ENCODE results near the gene CUL2.
A peak's percentile ranks its signal among the peaks of the same experiment; 100 is the strongest.
"Not testable (repeated sequence)": the region's sequence is repeated elsewhere in the genome, so short reads cannot be mapped to it uniquely, and the experiment has no call there.

CUL2 gene

GRCh38 chr10:35050568-35050967 lies 39.6 kb downstream of the CUL2 start:
- Histone ChIP-seq H3K36me3 (ENCODE audit: control insufficient read depth, insufficient read depth, low read length) (peaks cover 46% of the 10 kb centered on the region), H3K27me3 (ENCODE audit: control insufficient read depth, insufficient read depth, low read length) (no peaks in the 10 kb centered on the region), H3K9ac (ENCODE audit: low read depth, low read length) (no peak overlapping the region), H3K27ac (ENCODE audit: low read depth, low read length) (no peak overlapping the region), H3K4me3 (ENCODE audit: low read depth, low read length) (no peak overlapping the region), H3K9me3 (ENCODE audit: control insufficient read depth, insufficient read depth, low read length) (no peaks in the 10 kb centered on the region), H3K4me1 (ENCODE audit: control insufficient read depth, insufficient read depth, low read length) (no peaks in the 10 kb centered on the region)

- no peak overlapping the region for H3K4me3 ChIP-seq (ENCODE audit: low read depth, low read length)
- peaks cover 44% of the 10 kb centered on the region for H3K36me3 ChIP-seq (ENCODE audit: control insufficient read depth, insufficient read depth, low read length)
- no peaks in the 10 kb centered on the region for H3K9me3 ChIP-seq (ENCODE audit: control insufficient read depth, insufficient read depth, low read length)
- H3K4me1 ChIP-seq (ENCODE audit: control insufficient read depth, insufficient read depth, low read length): peaks cover 10% of the 10 kb centered on the region
- H3K27ac ChIP-seq (ENCODE audit: low read depth, low read length): no peak overlapping the region
- no peaks in the 10 kb centered on the region for H3K27me3 ChIP-seq (ENCODE audit: control insufficient read depth, insufficient read depth, low read length)
- H3K9ac ChIP-seq (ENCODE audit: low read depth, low read length): no peak overlapping the region
Measured at GRCh38 chr10:35046074-35046473, 44.1 kb downstream of the CUL2 start.

- H3K4me3 ChIP-seq (ENCODE audit: low read depth, low read length); H3K9me3 ChIP-seq (ENCODE audit: control insufficient read depth, insufficient read depth, low read length); H3K9ac ChIP-seq (ENCODE audit: low read depth, low read length); H3K27me3 ChIP-seq (ENCODE audit: control insufficient read depth, insufficient read depth, low read length); H3K27ac ChIP-seq (ENCODE audit: low read depth, low read length): not testable (repeated sequence)
- peaks cover 18% of the 10 kb centered on the region for H3K4me1 ChIP-seq (ENCODE audit: control insufficient read depth, insufficient read depth, low read length)
- H3K36me3 ChIP-seq (ENCODE audit: control insufficient read depth, insufficient read depth, low read length): peaks cover 40% of the 10 kb centered on the region
Measured at GRCh38 chr10:35045275-35045674, 44.9 kb downstream of the CUL2 start.

GRCh38 chr10:35043796-35044344 lies 46.3 kb downstream of the CUL2 start:
- H3K9ac ChIP-seq (ENCODE audit: low read depth, low read length): no peak overlapping the region
- H3K27ac ChIP-seq (ENCODE audit: low read depth, low read length): no peak overlapping the region
- no peaks in the 10 kb centered on the region for H3K9me3 ChIP-seq (ENCODE audit: control insufficient read depth, insufficient read depth, low read length)
- H3K4me3 ChIP-seq (ENCODE audit: low read depth, low read length): no peak overlapping the region
- H3K27me3 ChIP-seq (ENCODE audit: control insufficient read depth, insufficient read depth, low read length): no peaks in the 10 kb centered on the region
- H3K36me3 ChIP-seq (ENCODE audit: control insufficient read depth, insufficient read depth, low read length): peaks cover 37% of the 10 kb centered on the region
- peaks cover 18% of the 10 kb centered on the region for H3K4me1 ChIP-seq (ENCODE audit: control insufficient read depth, insufficient read depth, low read length)

GRCh38 chr10:35042783-35043182 lies 47.4 kb downstream of the CUL2 start:
- H3K27me3 ChIP-seq (ENCODE audit: control insufficient read depth, insufficient read depth, low read length): no peaks in the 10 kb centered on the region
- no peak overlapping the region for H3K27ac ChIP-seq (ENCODE audit: low read depth, low read length)
- H3K9me3 ChIP-seq (ENCODE audit: control insufficient read depth, insufficient read depth, low read length): no peaks in the 10 kb centered on the region
- no peak overlapping the region for H3K9ac ChIP-seq (ENCODE audit: low read depth, low read length)
- H3K36me3 ChIP-seq (ENCODE audit: control insufficient read depth, insufficient read depth, low read length): peaks cover 36% of the 10 kb centered on the region
- H3K4me3 ChIP-seq (ENCODE audit: low read depth, low read length): no peak overlapping the region
- peaks cover 18% of the 10 kb centered on the region for H3K4me1 ChIP-seq (ENCODE audit: control insufficient read depth, insufficient read depth, low read length)

- H3K4me3 ChIP-seq (ENCODE audit: low read depth, low read length): no peak overlapping the region
- H3K4me1 ChIP-seq (ENCODE audit: control insufficient read depth, insufficient read depth, low read length): peaks cover 18% of the 10 kb centered on the region
- H3K27me3 ChIP-seq (ENCODE audit: control insufficient read depth, insufficient read depth, low read length): no peaks in the 10 kb centered on the region
- H3K9me3 ChIP-seq (ENCODE audit: control insufficient read depth, insufficient read depth, low read length): no peaks in the 10 kb centered on the region
- H3K9ac ChIP-seq (ENCODE audit: low read depth, low read length): no peak overlapping the region
- peaks cover 40% of the 10 kb centered on the region for H3K36me3 ChIP-seq (ENCODE audit: control insufficient read depth, insufficient read depth, low read length)
- H3K27ac ChIP-seq (ENCODE audit: low read depth, low read length): peak overlapping the region; percentile 85
Measured at GRCh38 chr10:35041502-35041879, 48.6 kb downstream of the CUL2 start.

GRCh38 chr10:35040760-35041501 lies 49.2 kb downstream of the CUL2 start:
- H3K36me3 ChIP-seq (ENCODE audit: control insufficient read depth, insufficient read depth, low read length): peaks cover 42% of the 10 kb centered on the region
- peak overlapping the region; percentile 85 for H3K27ac ChIP-seq (ENCODE audit: low read depth, low read length)

GRCh38 chr10:35037104-35037503 lies 53.0 kb downstream of the CUL2 start:
- Histone ChIP-seq H3K36me3 (ENCODE audit: control insufficient read depth, insufficient read depth, low read length) (peaks cover 49% of the 10 kb centered on the region), H3K9ac (ENCODE audit: low read depth, low read length) (no peak overlapping the region)

More at GRCh38 chr10:35040760-35041501, 49.2 kb downstream of the CUL2 start:
- Histone ChIP-seq H3K4me3 (ENCODE audit: low read depth, low read length) (no peak overlapping the region), H3K27me3 (ENCODE audit: control insufficient read depth, insufficient read depth, low read length) (no peaks in the 10 kb centered on the region), H3K9me3 (ENCODE audit: control insufficient read depth, insufficient read depth, low read length) (no peaks in the 10 kb centered on the region), H3K4me1 (ENCODE audit: control insufficient read depth, insufficient read depth, low read length) (peaks cover 18% of the 10 kb centered on the region), H3K9ac (ENCODE audit: low read depth, low read length) (no peak overlapping the region)

GRCh38 chr10:35035606-35036005 lies 54.5 kb downstream of the CUL2 start:
- H3K27me3 ChIP-seq (ENCODE audit: control insufficient read depth, insufficient read depth, low read length): no peaks in the 10 kb centered on the region
- H3K27ac ChIP-seq (ENCODE audit: low read depth, low read length): no peak overlapping the region
- H3K9me3 ChIP-seq (ENCODE audit: control insufficient read depth, insufficient read depth, low read length): no peaks in the 10 kb centered on the region
- no peak overlapping the region for H3K4me3 ChIP-seq (ENCODE audit: low read depth, low read length)
- peaks cover 3% of the 10 kb centered on the region for H3K4me1 ChIP-seq (ENCODE audit: control insufficient read depth, insufficient read depth, low read length)
- H3K36me3 ChIP-seq (ENCODE audit: control insufficient read depth, insufficient read depth, low read length): peaks cover 64% of the 10 kb centered on the region
- H3K9ac ChIP-seq (ENCODE audit: low read depth, low read length): no peak overlapping the region

More at GRCh38 chr10:35037104-35037503, 53.0 kb downstream of the CUL2 start:
- no peaks in the 10 kb centered on the region for H3K27me3 ChIP-seq (ENCODE audit: control insufficient read depth, insufficient read depth, low read length)
- no peaks in the 10 kb centered on the region for H3K9me3 ChIP-seq (ENCODE audit: control insufficient read depth, insufficient read depth, low read length)
- H3K4me3 ChIP-seq (ENCODE audit: low read depth, low read length): no peak overlapping the region
- H3K4me1 ChIP-seq (ENCODE audit: control insufficient read depth, insufficient read depth, low read length): peaks cover 18% of the 10 kb centered on the region
- H3K27ac ChIP-seq (ENCODE audit: low read depth, low read length): no peak overlapping the region

GRCh38 chr10:35027567-35027966 lies 62.6 kb downstream of the CUL2 start:
- H3K9ac ChIP-seq (ENCODE audit: low read depth, low read length): no peak overlapping the region
- peaks cover 83% of the 10 kb centered on the region for H3K36me3 ChIP-seq (ENCODE audit: control insufficient read depth, insufficient read depth, low read length)
- no peaks in the 10 kb centered on the region for H3K27me3 ChIP-seq (ENCODE audit: control insufficient read depth, insufficient read depth, low read length)
- H3K4me1 ChIP-seq (ENCODE audit: control insufficient read depth, insufficient read depth, low read length): no peaks in the 10 kb centered on the region
- no peak overlapping the region for H3K4me3 ChIP-seq (ENCODE audit: low read depth, low read length)
- no peak overlapping the region for H3K27ac ChIP-seq (ENCODE audit: low read depth, low read length)
- no peaks in the 10 kb centered on the region for H3K9me3 ChIP-seq (ENCODE audit: control insufficient read depth, insufficient read depth, low read length)

- no peaks in the 10 kb centered on the region for H3K27me3 ChIP-seq (ENCODE audit: control insufficient read depth, insufficient read depth, low read length)
- no peak overlapping the region for H3K4me3 ChIP-seq (ENCODE audit: low read depth, low read length)
- no peak overlapping the region for H3K27ac ChIP-seq (ENCODE audit: low read depth, low read length)
- H3K4me1 ChIP-seq (ENCODE audit: control insufficient read depth, insufficient read depth, low read length): no peaks in the 10 kb centered on the region
- no peaks in the 10 kb centered on the region for H3K9me3 ChIP-seq (ENCODE audit: control insufficient read depth, insufficient read depth, low read length)
- no peak overlapping the region for H3K9ac ChIP-seq (ENCODE audit: low read depth, low read length)
- H3K36me3 ChIP-seq (ENCODE audit: control insufficient read depth, insufficient read depth, low read length): peaks cover 73% of the 10 kb centered on the region
Measured at GRCh38 chr10:35025916-35026315, 64.2 kb downstream of the CUL2 start.
